Nephron (organoid): Measurements from ENCODE around the gene CARMIL1.
"Not testable (repeated sequence)": the region's sequence is repeated elsewhere in the genome, so short reads cannot be mapped to it uniquely, and the experiment has no call there.

Experiments
- H3K27ac Mint-ChIP-seq, 3 experiments: 2 replicates each; pipeline ENCODE4 v1.8.0; 2020; ENCODE audit warnings: mixed read lengths in 3 of 3, mild to moderate bottlenecking in 2 of 3, moderate library complexity in 1 of 3
- H3K27me3 Mint-ChIP-seq: 2 replicates; pipeline ENCODE4 v1.8.0; 2021; ENCODE audit warnings: low read depth, mild to moderate bottlenecking, moderate library complexity, mixed read lengths
- H3K36me3 Mint-ChIP-seq: 2 replicates; pipeline ENCODE4 v1.8.0; 2020; ENCODE audit warnings: low read depth, mixed read lengths
- H3K4me1 Mint-ChIP-seq: 2 replicates; pipeline ENCODE4 v1.8.0; 2020; ENCODE audit warnings: mixed read lengths
- H3K4me3 Mint-ChIP-seq, 3 experiments: 2 replicates each; pipeline ENCODE4 v1.8.0; 2020; ENCODE audit warnings: mild to moderate bottlenecking in 3 of 3, mixed read lengths in 3 of 3, moderate library complexity in 2 of 3
- H3K9me3 Mint-ChIP-seq: 2 replicates; pipeline ENCODE4 v1.8.0; 2020; ENCODE audit warnings: mixed read lengths
- CTCF ChIP-seq, 3 experiments: fragments of 200-600 bp; sonication (generic); IDR thresholded peaks; one replicate each; pipeline ENCODE4 v1.5.0; 2021; ENCODE audit warnings: antibody characterized with exemption in 3 of 3; ENCODE audit not compliant: unreplicated experiment in 3 of 3

CARMIL1 gene

GRCh38 chr6:25296217-25296905 is 17.2 kb downstream of the CARMIL1 start:
- no peaks in the 10 kb centered on the region for H3K36me3 Mint-ChIP-seq
- no peaks in the 10 kb centered on the region for H3K9me3 Mint-ChIP-seq
- no peaks in the 10 kb centered on the region for H3K27me3 Mint-ChIP-seq
- H3K4me1 Mint-ChIP-seq = peaks cover 32% of the 10 kb centered on the region
- TF ChIP-seq CTCF (IDR thresholded peaks at IDR 0.05; ENCODE audit: unreplicated experiment in 3 of 3) = no peak
- no peak overlapping the region for H3K4me3 Mint-ChIP-seq
- peak overlapping the region; percentile 80 to 91 (median 88) for H3K27ac Mint-ChIP-seq

- peak overlapping the region; percentile 80 to 91 (median 88) for H3K27ac Mint-ChIP-seq
- no peak for TF ChIP-seq CTCF (IDR thresholded peaks at IDR 0.05; ENCODE audit: unreplicated experiment in 3 of 3)
- no peaks in the 10 kb centered on the region for H3K36me3 Mint-ChIP-seq
Observed at GRCh38 chr6:25297039-25297441, 17.9 kb downstream of the CARMIL1 start.

GRCh38 chr6:25297823-25298522 is 18.8 kb downstream of the CARMIL1 start:
- no peak overlapping the region for H3K4me3 Mint-ChIP-seq
- H3K27me3 Mint-ChIP-seq = no peaks in the 10 kb centered on the region
- no peak for TF ChIP-seq CTCF (IDR thresholded peaks at IDR 0.05; ENCODE audit: unreplicated experiment in 3 of 3)
- no peaks in the 10 kb centered on the region for H3K36me3 Mint-ChIP-seq
- no peaks in the 10 kb centered on the region for H3K9me3 Mint-ChIP-seq
- H3K4me1 Mint-ChIP-seq = peaks cover 48% of the 10 kb centered on the region
- peak overlapping the region in 1 of 3 experiments; percentile 91 for H3K27ac Mint-ChIP-seq

More at GRCh38 chr6:25297039-25297441, 17.9 kb downstream of the CARMIL1 start:
- peaks cover 39% of the 10 kb centered on the region for H3K4me1 Mint-ChIP-seq
- no peaks in the 10 kb centered on the region for H3K27me3 Mint-ChIP-seq
- no peaks in the 10 kb centered on the region for H3K9me3 Mint-ChIP-seq
- H3K4me3 Mint-ChIP-seq = peak overlapping the region in 1 of 3 experiments; percentile 16

GRCh38 chr6:25298523-25298865 is 19.3 kb downstream of the CARMIL1 start:
- not testable (repeated sequence) for H3K4me3 Mint-ChIP-seq, H3K27me3 Mint-ChIP-seq, H3K36me3 Mint-ChIP-seq, H3K27ac Mint-ChIP-seq, H3K9me3 Mint-ChIP-seq
- H3K4me1 Mint-ChIP-seq = peaks cover 48% of the 10 kb centered on the region

GRCh38 chr6:25301362-25301761 is 22.2 kb downstream of the CARMIL1 start:
- Mint-ChIP-seq H3K4me3 (no peak overlapping the region), H3K27ac (no peak overlapping the region), H3K9me3 (no peaks in the 10 kb centered on the region), H3K36me3 (no peaks in the 10 kb centered on the region), H3K27me3 (no peaks in the 10 kb centered on the region), H3K4me1 (peaks cover 44% of the 10 kb centered on the region)
- TF ChIP-seq CTCF (IDR thresholded peaks at IDR 0.05; ENCODE audit: unreplicated experiment in 3 of 3) = no peak

GRCh38 chr6:25302151-25302550 is 23.0 kb downstream of the CARMIL1 start:
- Mint-ChIP-seq H3K27me3 (no peaks in the 10 kb centered on the region), H3K9me3 (no peaks in the 10 kb centered on the region), H3K4me3 (no peak overlapping the region), H3K4me1 (peaks cover 36% of the 10 kb centered on the region), H3K27ac (no peak overlapping the region), H3K36me3 (no peaks in the 10 kb centered on the region)
- TF ChIP-seq CTCF (IDR thresholded peaks at IDR 0.05; ENCODE audit: unreplicated experiment in 3 of 3) = no peak
